Stimulated activated CD4-positive, alpha-beta T cell treated with anti-CD3 and anti-CD28 coated beads, TNF-alpha, amount 100 ng/mL, for 1 hour (primary cell): ENCODE measurements around the gene KLK3.
A peak's percentile ranks its signal among the peaks of the same experiment; 100 is the strongest.
"Not testable (repeated sequence)": the region's sequence is repeated elsewhere in the genome, so short reads cannot be mapped to it uniquely, and the experiment has no call there.

ENCODE experiments used
- DNase-seq, 3 donors: peaks; one replicate each; pipeline ENCODE4 v3.0.0-alpha.2; 2020; ENCODE audit warnings: low read depth in 3 of 3, low spot score in 1 of 3

Gene KLK3

DNA sequence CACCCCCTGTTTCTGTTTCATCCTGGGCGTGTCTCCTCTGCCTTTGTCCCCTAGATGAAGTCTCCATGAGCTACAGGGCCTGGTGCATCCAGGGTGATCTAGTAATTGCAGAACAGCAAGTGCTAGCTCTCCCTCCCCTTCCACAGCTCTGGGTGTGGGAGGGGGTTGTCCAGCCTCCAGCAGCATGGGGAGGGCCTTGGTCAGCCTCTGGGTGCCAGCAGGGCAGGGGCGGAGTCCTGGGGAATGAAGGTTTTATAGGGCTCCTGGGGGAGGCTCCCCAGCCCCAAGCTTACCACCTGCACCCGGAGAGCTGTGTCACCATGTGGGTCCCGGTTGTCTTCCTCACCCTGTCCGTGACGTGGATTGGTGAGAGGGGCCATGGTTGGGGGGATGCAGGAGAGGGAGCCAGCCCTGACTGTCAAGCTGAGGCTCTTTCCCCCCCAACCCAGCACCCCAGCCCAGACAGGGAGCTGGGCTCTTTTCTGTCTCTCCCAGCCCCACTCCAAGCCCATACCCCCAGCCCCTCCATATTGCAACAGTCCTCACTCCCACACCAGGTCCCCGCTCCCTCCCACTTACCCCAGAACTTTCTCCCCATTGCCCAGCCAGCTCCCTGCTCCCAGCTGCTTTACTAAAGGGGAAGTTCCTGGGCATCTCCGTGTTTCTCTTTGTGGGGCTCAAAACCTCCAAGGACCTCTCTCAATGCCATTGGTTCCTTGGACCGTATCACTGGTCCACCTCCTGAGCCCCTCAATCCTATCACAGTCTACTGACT, at the start of gene KLK3:
KLK3 (plus strand) TSS at position 280 of the 775 bp plus-strand sequence; CDS start at position 321, 41 bp downstream.
- DNase-seq: no peak

DNA sequence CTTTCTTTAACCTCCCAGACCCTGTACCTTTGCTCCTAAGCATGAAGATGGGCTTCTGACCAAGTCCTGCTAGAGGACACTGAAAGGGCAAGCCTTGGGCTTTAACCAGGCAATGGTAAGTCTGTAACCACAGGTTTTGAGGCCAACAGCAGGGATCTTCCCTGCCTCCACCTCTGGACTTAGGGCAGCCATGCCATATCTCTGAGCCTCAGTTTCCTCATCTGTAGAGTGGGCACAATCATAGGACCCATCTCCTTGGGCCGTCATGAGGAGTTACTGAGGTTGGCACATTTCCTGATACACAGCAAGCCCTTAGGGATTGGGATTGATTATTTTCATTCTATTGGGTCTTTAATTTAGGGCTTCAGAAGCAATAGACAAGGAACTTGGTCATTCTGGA, 45.9 kb upstream of the KLK3 start:
- DNase-seq: no peak

DNA sequence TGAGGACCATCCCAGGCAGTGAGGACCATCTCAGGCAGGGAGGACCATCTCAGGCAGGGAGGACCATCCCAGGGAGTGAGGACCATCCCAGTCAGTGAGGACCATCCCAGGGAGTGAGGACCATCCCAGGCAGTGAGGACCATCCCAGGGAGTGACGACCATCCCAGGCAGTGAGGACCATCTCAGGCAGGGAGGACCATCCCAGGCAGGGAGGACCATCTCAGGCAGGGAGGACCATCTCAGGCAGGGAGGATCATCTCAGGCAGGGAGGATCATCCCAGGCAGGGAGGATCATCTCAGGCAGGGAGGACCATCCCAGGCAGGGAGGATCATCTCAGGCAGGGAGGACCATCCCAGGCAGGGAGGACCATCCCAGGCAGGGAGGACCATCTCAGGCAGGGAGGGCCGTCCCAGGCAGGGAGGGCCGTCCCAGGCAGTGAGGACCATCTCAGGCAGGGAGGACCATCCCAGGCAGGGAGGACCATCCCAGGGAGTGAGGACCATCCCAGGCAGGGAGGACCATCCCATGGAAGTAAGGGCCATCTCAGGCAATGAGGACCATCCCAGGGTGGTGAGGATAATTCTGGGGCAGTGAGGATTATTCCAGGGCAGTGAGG, 43.0 kb upstream of the KLK3 start:
- DNase-seq: not testable (repeated sequence)

DNA sequence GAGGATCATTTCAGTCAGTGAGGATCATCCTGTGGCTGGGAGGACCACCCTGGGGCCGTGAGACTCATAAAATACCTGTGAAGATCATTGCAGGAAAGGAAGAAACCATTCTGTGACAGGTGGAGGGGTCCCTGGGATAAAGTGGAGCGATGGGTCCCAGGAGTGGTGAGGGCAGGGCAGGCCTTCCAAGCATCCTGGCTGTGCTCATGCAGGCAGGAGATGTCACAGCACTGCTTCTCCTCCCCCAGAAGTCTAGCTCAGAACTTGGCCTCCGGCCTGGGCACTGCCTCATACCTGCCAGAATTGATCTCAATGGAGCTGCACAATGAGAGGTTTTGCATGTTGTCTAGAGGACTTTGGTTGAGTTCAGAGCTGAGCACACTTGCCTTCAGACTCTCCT, 42.2 kb upstream of the KLK3 start:
- DNase-seq: no peak

DNA sequence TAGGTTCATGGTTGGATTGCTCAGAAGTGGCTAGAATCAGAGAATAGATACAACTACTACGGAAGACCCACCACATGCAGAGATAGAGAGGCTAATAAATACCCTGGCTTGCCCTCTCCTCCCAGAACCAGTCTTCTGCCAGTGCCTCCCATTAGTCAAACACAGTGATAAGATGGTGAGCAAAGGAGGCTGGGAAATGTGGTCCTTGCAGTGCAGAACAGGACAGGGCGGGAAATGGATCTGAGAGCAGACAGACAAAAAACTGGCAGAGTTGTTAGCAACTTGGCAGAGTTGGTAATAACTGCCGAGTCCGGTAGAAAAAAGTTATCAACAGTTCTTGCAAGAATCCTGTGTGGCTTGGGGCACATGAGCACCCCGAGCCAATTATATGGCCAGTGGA, 39.8 kb upstream of the KLK3 start:
- no peak for DNase-seq

DNA sequence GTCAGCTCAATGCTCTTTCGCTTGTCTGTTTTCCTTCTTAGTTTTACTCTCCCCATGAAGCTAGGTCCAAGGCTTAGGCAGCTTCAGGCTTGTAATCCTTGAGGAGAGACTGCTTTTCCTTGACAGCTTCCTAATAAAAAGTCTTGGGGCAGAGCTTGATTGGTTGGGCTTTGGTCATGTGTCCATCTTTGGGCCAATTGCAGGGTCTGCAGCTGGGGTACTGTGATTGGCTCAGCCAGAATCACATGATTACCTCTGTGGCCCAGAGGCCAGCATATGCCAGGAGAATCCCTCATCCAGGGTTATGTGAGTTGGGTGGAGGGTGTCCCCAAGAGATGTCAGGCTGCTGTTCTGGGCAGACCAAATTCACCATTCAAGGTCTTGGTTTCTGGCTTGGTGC, 39.3 kb upstream of the KLK3 start:
- no peak for DNase-seq

DNA sequence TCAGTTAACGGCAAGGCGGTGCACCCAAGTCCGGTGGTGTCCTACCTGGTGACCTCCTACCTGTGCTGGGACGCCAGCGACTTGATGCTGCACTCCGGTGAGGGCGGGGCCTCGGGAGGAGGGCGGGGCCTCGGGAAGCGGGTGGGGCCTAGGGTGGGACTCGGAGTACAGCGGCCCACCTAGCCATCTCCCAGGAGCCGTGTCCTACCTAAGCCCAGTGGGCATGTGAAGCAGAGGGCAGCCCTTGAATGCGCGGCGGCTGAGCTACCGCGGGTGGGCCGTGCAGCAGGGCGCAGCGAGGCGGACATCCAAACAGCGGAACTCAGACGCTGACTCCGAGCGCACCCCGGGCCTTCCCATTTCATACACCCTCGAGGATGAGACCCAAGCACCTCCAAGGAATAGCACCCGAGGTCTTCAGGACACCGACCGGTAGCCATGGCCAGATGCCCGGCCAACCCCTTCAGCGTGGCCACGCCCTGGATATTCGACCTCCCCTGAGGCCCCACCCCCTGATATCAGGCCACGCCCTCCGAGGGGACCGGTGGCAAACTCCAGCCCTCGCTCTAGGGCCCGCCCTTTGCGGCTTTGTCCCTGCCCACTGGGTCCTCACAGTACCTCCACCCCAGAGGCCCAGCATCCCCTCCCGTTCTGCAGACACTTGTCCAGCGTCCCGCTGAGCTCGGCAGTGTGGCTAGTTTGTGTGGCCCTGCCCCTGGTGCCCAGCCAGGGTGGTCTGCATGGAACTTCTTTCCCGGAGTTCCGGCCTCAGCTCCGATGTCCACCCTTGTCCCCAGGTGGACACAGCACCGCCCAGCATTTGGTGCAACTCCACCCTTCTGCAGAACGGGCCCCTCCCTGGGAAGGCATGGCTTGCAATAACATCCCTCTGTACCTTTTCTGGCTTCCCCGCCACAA, 36.5 kb upstream of the KLK3 start:
- DNase-seq: peak in 1 of 3 donors; percentile 43

DNA sequence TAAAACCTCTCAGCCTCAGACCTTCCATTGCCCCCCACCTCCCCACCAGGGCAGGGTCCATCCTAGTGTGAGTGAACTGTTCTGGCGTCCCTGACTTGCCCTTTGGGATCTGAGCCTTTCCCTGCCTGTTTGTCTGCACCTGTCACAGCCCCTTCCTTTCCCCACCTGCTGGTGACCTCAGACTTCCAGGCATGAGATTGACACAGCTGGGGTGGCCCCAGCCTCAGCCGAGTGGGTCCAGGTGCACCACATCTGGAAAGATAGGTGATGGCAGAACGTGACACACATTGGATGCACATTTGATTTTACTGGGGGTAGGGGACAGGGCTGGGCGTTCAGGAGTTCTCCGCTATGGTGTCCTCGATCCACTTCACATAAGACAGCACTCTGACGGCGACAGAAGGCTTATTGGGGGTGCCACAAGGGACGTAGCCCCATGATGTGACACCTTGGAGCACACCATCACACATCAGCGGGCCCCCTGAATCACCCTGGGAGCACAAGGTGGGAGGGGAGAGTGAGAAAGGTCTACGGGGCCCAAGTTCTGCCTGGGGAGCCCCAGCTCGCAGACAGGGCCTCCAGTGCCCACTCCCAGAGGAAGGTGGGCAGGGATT, 35.7 kb upstream of the KLK3 start:
- no peak for DNase-seq

DNA sequence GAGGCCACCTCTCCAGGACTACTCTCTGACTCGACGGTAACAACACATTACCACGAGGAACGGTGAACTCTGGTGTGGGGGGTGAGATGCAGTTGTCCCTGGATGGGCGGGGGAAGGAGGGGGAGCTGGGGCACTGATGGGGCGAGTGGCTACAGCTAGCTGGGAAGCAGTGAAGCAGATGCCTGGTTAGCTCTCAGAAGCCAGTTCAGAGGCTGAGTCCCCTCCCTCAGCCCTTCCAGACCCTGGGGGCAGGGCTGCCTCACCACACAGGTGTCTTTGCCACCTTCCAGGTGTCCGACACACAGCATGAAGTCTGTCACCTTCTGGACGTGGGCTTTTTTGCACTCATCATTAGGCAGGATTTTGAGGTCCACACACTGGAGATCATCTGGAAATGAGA, 35.1 kb upstream of the KLK3 start:
- no peak for DNase-seq

DNA sequence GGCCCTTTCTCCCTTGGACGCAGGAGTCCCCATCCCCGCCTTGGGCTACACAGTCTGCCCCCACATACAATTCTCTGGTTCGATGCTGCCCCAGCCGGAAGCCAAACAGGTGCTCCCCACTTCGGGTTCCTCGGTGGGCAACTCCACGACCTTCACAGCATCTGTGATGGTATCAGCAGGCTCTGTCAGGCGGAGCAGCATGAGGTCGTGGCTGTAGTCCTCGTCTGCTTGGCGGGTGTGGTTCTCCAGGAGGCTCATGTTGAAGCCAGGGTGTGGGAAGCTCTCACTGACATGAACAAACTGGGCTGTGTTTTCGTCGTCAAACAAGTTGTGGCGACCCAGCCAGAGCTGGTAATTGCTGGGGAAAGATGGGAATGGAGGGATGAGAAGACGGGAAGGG, 34.6 kb upstream of the KLK3 start:
- DNase-seq: no peak

DNA sequence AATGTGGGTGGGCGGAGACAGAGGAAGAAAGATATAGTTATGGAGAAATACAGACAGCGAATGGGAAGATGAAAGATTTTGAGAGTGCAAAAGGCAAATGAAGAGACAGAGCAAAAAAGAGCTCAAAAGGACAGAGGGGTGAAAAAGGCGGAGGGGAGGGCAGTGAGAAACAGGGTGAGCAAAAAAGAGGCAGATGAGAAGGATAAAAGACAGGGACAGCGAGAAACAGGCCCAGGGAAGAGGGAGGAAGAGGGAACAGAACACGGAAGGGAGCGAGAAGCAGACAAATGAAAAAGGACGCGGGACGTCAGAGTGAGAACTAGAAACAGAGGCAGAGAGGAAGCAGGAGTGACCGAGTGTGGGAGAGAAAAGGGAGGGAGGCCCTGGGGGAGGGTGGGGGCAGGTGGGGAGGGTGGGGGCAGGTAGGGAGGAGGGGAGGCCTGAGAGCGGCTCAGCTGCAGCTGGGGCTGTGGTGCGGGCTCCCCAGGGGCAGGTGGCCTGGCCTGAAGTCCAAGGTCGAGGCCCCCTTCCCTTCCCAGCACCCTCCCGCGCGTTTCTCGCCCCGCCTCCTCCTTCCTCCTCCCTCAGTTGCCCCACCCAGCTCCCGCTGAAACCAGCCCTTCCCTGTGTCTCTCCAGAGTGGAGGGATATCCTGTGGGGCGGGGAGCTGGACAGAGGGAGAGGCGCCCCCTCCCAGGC, 34.0 kb upstream of the KLK3 start:
- DNase-seq: no peak

DNA sequence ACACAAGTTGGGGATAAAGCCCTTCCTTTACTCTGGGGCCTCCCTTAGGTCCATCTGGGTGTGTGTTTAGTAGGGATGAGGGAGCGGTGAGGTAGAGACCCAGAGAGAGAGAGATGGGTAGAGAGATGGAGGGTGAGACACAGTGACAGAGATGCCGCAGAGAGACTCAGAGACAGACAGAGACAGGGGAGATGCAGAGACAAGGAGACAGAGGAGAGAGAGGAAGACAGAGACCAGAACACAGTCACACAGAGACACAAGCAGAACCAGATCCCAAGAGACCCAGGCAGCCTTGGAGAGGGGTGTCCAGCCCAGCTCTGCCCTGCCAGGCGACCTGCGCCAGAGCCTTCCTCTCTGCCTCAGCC, 33.5 kb upstream of the KLK3 start:
- no peak for DNase-seq

DNA sequence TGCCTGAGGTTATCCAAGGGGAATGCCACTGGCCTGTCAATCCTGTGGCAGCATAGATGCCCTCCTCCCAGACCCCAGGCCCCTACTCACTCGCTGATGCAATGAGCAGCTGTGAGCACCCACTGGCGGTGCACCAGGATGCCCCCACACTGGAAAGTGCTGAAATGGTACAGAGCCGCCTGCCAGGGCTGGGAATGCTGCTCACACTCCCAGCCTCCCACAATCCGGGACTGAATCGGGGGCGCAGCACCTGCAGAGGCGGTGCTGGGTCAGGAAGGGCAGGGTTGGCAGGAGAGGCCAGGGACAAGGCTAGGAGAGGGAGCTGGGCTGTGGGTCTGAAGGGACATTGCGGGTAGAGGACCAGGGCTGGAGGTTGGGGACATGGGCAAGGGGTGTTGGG, 33.1 kb upstream of the KLK3 start:
- DNase-seq: no peak

DNA sequence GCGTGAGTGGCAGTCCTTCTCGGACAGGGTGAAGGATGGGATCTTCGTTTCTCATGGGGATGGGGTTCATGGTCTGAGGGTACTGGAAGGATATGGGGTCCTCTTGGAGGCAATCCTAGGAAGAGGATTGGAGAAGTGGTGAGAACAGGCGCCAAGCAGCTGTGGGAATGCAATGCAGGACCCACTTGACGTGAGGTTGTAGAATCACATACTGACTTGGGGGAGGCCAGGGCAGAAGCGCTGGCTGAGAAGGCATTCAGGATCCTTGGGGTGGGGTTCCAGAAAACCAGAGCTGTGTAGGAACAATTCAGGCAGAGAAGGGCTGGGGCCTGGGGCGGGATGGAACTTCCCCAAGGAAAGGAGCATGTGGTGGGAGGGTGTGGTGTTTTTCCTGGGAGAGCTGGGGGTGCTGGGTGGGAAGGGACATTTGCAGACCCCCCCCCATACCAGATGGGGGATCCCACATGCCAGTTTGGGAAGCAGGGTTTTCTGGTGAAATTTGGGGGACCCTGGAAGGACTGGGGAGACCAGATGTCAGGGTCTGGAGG, 32.0 kb upstream of the KLK3 start:
- DNase-seq: no peak

DNA sequence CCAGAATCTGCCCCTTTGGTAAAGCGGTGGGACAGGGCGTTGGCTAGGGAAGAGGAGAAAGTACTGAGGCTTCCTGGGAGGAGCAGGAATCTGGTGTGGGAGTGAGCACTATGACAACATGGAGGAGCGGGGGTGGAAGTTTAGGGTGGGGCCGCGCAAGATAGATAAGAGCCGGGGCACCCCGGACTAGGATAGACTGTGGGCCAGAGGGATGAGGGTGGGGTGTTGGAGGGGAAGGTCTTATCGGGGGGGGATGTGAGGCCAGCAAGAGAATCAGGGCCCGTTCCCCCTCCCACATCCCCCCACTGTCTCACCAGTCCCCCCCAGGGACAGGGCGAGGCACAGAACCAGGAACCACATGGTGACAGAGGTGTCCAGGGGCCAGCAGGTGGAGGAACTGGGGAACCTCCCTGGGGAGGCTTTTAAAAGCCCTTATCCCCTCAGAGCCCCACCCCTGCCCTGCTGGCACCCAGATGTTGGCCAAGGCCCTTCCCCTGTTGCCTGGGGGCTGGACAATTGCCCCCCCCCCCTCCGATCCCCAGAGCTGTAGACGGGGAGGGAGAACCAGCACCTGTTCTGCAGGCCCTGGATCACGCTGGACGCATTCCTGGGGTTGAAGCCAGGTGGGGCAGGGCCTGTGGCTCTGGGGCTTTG, 31.2 kb upstream of the KLK3 start, which contains the start of gene KLK1:
KLK1 (minus strand) TSS at position 399 of the 654 bp plus-strand sequence; CDS start at position 360, 39 bp downstream.
- DNase-seq: no peak

DNA sequence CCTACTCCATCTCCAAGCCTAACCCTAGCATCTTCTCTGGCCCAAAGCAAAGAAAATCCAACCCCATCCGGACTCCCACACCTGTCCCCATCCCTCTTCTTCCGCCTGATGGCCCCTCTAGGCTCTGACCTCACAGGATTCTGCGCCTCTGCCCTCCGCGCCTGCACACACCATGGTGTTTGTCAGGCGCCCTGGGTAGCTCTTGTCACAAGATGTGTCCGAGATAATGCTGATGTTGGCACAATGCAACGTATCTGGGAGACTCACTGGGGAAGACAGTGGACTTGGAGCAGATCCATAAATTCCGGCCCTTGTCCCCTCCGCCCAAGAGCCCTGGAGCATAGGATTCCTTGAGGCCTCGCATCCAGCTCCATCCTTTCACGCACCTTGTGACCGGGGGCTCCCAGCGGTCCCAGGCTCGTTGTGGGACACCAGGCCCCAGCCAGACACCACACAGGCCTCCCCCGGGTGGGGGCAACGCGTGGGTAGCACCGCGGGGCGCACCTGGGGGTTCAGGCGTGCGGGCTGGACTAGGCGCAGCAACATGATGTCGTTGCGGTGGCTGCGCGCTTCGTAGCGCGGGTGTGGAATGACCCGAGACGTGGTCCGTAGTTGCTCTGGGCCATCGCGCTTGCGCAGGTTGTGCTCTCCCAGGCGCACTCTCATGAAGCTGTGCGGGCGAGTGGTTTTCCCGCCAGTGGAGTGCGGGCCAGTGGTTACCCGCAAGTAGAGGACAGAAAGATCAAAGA, 28.0 kb upstream of the KLK3 start:
- no peak for DNase-seq

DNA sequence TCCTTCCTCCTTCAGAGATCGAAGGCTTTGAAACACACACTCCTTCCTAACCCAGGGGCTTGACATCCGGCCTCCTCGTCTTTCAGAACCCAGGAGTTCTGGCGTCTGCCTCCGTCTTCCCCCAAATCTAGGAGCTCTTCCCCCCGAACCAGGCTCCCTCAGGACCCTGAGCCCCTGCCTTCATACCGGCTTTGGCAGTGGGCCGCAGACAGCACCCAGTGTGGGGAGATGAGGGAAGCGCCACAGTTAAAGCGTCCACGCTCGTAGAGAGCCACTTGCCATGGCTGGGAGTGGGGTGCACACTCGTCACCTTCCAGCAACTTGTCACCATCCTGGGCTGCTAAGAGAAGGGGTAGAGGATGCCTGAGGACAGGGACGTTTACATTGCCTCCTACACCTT, 27.2 kb upstream of the KLK3 start:
- DNase-seq: no peak

DNA sequence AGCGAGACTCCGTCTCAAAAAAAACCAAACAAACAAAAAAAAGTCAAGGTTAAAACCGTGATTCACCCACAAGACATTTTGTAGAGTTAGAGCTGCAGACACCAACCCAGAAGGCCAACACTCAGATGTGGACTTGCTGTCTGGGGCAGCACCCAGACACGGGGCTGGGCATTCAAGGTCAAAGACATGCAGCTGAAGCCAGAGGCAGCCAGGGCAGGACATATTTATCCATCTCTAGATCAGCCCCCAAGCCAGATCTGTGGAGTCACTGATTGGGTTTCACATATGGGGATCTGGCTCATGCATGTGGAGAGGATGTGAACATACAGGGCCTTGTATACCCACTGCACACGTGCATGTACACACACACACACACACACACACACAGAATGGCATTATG, 24.9 kb upstream of the KLK3 start:
- no peak for DNase-seq
